NCI-H2107 treated with DMSO at 0.1 percent for 48 hours (cell line): ENCODE measurements around the gene TMEM184C.
A peak's percentile ranks its signal among the peaks of the same experiment; 100 is the strongest.

Experiments
- DNase-seq: peaks from one replicate; lab custom pipeline; 2025; ENCODE audit not compliant: unreplicated experiment; lab: John Stamatoyannopoulos, UW

Gene TMEM184C

DNA sequence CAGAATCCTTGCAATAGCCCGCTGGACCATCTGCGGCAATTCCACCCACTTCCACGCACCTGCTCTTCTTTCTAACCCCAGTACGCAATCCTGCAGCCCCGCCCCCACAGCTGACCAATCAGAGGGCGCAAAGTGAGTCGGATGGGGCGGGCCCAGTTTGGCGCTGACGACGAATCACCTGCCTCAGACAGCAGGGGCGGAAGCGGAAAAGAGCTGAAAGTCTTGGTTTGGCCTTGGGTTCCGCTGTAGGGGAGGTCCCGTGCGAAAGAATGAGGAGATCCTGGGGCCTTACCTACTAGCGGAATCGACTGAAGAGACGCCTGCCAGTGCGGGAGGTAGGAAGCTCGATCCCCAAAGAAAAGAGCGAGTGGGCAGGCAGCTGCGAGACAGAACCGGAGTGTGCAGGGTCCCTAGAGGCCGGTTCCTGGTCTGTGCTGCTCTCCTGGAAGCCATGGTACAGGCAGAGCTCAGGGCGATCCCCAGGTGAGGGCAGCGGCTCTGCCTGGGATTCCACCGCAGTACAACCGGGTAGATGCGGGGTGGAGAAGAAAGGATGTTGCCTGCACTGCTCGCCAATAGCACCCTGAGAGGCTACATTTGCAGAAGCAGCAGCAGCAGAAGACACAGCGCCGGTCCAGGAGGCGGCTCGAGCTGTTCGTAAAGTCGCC lies at the start of gene TMEM184C:
Gene TMEM184C, plus strand, starts transcription at position 225 of the 668 bp plus-strand sequence. CDS start 560 bp downstream, outside the sequence.
- peak; percentile 80 for DNase-seq

DNA sequence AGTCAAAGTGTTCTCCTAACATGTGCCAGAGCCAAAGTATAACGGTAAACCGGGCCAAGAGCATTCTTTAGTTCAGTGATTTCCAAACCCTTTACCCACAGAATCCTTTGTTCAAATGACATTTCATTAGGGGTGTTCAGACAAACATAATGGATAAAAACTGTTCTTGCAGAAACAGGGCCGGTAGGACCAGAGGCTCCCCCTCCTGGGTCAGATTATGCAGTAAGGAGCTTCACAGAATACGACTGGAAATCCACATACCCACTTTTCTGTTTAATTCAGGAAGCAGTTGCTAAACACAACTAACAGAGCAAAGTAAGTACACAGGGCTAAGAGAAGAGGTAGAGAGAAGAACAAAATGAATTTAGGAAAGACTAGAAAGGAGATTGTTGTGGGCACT lies 46.6 kb upstream of the TMEM184C start:
- no peak for DNase-seq

DNA sequence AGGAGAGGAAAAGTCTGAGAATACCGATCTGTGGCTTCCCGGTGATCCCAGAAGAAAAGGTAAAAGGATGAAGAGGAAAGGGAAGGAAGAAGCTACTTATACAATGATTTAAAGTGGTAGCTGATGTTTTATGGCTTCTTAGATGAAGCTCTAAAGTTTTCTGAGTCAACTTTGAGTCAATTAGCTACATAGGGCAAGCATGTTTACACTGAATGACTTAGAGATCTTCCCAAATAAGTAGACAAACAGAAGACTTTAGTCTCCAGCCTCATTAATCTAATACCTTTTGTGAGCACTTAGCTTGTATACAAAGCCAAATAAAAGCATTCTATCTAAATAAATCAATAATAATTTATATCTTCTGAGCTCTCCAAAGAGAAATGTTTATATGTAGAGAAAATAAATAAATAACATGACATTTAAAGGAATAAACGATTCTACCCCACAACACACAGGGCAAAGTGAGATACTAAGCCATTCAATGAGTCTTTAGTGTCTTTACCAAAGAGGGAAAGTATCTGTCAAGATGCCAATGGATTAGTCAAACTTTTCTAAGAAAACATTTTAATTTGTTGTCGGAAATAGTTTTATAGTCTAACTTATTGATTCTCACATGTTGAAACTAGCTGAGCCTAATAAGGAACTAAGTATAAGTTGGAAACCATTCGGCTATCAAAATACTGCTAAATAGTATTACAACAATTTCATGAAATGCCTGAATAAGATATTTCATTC lies 46.0 kb upstream of the TMEM184C start:
- DNase-seq: no peak

DNA sequence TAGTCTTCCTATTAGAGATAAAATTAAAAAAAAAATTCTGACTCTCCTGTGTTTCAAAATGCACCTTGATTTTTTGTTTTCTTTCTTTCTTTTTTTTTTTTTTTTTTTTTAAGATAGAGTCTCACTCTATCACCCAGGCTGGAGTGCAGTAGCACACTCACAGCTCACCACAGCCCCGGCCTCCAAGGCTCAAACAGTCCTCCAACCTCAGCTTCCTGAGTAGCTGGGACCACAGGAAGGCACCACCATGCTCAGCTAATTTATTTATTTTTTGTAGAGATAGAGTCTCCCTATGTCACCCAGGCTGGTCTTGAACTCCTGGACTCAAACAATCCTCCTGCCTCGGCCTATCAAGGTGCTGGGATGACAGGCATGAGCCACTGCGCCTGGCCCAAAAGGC lies 41.1 kb upstream of the TMEM184C start:
- DNase-seq: no peak

DNA sequence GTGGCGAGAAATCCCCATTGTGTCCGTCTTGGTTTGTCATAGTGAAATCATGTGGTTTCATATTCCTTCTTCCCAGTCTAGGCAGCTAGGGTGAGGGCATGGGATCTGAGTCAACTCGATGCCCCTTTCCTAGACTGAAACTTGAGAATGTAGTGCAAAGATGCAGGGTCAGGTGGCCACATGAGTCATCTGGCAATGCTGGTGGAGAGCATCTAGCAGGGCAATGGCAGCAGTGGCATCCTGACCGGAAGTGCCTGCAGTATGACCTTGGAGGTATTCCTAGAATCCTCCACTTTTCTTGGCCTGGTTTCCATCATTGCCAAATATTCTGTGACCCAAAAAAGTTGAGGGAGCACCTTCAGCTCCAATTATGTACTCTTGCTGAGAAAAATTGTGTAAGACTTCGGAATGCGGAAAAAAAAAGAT lies 39.1 kb upstream of the TMEM184C start:
- DNase-seq: no peak

DNA sequence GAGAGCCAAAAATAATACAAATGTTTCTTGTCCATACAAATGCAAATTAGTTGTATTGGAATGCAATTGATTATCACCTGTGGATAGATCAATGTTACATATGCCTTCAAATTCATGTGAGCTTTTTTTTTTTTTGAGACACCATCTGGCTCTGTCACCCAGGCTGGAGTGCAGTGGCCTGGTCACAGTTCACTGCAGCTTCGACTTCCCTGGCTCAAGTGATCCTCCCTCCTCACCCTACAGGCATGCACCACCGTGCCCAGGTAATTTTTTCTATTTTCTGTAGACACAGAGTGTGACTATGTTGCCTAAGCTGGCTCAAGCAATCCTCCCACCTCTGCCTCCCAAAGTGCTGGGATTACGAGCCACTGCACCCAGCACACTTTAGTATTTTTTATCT lies 38.6 kb upstream of the TMEM184C start:
- no peak for DNase-seq

DNA sequence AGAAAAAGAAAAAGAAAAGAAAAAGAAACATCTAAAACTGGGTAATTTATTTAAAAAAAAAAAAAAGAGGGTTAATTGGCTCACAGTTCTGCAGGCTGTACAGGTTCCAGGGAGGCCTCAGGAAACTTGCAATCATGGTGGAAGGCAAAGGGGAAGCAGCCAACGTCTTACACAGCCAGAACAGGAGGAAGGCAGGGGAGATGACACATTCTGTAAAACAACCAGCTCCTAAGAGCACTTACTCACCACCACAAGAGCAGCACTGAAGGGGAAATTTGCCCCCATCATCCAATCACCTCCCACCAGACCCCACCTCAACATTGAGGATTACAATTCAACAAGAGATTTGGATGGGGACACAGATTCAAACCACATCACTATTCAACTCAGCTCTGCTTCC lies 36.8 kb upstream of the TMEM184C start:
- no peak for DNase-seq

DNA sequence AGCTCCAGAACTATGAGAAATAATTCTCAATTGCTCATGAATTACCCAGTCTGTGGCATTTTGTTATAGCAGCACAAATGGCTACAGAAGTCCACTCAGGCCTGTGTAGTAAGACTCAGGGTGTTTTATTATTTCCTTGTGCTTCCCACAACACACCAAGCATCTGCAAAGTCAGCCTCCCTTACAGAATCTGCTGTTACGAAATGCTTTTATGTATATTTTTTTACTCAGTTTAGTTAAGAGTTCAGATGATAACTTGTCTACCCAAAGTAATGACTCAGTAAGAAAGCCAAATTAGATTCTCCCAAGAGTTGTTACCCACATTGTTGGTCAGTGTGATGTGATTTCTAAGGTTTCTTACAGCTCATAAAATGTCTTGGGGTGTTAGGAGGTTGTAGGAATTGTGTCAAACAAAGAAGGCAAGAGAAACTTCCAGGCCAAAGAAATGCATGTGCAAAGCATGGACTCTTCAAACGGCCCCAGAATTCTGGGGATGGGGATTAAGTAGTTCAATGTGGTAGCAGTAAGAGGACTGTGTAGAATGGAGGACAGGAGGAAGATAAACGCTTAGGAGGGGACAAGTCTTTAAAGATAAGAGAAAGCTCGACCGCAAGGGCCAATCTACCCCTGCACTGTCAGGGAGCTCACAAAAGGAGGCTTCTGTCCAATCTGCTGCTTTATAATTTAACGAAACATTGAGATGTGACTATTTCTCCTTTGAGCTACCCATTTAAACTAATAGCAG lies 35.4 kb upstream of the TMEM184C start:
- no peak for DNase-seq

DNA sequence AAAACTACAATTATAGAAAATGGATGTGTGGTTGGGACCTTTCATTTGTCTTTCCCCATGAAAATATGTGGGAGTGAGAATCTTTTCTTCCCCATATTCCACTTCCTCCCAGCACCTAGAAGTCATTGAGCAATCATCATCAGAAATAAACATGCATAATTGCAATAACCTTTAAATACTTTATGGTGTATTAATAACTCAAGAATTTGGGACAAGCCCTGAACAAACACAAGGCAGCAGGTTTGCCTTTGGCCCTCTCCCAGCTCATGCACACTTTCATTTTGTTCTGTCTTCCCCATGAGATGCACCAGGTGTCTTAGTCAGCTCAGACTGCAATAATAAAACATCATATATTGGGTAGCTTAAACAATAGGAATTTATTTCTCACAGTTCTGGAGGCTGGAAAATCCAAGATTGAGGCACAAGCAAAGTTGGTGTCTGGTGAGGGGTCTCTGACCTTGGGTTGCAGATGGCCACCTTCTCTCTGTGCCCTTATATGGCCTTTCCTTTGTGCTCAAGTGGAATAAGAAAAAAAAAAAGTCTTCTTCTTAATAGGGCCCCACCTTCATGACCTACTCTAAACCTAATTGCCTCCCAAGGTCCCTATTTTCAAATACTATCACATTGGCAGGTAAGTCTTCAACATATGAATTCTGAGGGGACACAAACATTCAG lies 34.7 kb upstream of the TMEM184C start:
- no peak for DNase-seq

DNA sequence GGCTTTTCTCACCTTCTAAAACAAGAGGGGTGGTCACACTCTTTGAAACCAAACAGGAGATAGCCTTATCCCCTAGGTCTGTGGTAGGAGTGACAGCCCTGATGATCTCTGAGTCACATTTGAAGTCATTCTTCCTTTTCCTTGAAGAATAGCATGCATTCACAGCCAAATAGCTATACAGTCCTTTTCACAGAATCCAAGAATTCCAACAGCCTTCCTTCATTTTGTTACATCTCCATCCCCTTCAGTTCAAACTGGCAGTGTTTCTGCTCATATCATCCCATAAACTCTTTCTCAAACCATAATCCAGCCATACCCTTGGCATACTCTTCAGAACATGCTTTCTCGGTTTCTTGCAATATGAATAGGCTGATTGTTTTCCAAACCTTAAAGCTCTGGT lies 33.3 kb upstream of the TMEM184C start:
- no peak for DNase-seq

DNA sequence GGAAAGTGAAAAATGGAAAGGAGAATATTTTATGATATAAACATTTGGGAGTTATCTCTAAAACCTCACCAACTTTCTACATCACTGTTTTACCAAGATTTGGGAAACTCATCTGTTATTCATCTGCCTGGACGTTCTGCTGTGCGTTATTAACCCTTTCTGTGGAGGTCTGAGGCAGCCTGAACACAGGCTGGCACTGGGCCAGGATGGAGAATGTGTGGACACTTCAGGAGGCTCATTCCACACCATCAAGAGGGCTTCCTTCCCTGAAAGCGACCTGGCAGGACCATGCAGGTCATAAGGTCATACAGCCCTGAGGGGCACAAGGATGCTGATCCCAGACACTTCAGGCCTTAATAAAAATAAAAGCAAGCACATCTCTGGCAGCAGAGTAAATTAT lies 31.2 kb upstream of the TMEM184C start:
- DNase-seq: no peak

DNA sequence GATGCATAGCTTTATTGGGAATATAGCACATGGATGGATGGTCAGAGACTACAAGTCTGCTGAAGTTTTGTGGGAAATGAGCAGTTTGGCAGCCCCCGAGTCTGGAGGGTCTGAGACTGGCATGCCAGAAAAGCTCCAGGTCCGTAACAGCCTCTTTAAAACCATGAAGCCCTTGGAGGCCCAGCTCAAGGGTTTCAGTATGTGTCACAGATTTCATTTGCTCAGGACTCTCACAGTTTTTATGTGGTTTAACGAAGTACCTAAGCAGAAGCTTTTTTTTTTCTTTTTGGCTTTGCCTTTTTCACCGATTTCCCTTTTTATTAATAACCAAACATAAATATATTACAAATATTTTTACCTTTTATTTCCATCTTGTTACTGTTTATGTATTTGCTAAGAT lies 30.6 kb upstream of the TMEM184C start:
- DNase-seq: no peak

DNA sequence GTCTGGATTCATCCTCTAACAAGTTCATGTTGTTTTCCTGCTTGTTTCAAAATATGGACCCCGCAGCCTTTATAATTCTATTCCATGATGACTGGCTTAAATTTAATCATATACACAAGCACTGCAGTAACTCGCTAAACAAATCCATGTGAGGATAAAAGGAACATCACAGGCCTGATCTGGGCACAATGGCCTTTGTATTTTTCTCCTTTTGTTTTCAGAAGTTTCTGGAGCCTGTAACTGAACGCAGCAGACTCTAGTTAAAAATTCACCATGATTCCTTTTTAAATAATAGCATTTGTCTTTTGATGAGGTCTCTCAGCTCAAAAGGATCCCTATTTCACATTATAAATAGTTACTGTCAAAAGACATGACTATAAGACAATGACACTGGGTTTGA lies 30.2 kb upstream of the TMEM184C start:
- DNase-seq: no peak

DNA sequence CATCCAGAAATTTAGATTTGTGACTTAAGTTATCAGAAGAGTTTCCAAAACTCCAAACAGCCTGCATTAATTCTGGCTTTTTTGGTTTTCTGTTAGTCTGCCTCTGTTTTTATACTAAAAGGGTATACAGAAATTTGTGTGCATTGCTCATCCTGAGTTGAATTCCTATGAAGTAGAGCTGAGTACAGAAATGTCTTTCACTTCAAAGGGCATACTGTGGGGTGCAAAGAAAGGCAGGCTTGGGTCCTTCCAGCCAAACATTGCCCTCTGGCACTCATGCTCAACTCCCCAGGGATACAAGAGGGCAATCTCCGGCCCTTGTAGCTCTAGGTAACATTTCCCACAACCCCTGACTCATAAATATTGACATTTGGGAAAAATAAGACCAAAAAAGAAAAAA lies 27.6 kb upstream of the TMEM184C start:
- DNase-seq: no peak

DNA sequence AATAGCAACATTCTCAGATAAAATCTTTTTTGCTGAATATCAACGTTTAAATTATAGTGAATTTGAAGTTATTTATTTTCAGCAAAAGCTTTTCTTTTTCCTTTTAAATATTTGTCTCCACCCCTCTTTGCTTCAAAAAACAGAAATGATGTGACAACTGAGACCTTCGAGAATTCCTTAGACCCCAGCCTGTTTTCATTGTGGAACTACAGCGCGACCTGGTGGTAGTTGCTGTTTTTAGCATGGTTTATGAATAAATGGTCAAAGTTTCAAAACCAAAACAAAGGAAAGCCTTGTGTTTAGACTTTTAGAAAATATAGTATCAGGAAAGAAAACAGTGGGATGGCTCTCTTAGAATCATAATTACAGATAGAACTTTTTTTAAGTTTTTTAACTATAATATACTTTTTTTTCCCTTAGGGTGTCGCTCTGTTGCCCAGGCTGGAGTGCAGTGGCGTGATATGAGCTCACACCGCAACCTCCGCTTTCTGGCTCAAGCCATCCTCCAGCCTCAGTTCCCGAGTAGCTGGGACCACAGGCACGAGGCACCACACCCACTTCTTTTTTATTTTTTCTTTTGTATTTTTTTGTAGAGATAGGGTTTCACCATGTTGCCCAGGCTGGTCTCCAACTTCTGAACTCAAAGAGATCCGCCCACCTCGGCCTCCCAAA lies 26.8 kb upstream of the TMEM184C start:
- DNase-seq: no peak

DNA sequence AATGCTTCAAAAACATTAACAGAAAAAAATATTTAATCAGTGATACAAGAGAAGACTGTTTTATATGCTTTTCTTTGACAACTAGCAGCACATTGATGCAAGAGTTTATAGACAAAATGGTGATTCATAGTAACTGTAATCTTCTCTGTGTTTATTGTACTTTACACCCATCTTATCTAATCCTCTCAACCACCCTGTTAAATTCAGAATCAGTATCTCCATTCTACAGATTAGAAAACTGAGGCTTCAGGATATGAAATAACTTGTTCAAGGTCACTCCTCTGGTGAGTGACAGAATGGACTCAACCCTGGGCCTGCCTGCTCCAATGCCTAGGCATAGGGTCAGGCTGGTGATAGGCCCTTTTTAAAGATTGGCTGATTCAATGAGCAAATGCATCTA lies 26.1 kb upstream of the TMEM184C start:
- no peak for DNase-seq

DNA sequence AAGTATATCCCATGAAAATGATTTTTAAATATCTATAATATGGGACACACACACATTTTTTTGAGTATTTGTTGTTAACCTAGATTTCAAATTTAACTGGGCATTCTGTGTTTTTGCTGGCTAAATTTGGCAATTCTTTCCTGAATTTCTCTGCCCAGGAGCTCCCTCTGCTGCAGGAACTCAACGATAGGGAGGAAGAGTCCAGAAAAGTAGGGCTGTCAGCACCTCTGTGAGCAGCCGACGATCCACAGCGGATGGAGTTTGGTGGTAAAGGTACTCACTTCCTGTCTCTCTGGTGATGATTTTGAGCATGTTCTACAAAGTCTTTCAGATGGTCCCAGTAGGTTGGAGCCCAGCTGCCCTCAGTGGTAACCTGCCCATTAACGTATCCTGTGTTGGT lies 23.1 kb upstream of the TMEM184C start:
- no peak for DNase-seq

DNA sequence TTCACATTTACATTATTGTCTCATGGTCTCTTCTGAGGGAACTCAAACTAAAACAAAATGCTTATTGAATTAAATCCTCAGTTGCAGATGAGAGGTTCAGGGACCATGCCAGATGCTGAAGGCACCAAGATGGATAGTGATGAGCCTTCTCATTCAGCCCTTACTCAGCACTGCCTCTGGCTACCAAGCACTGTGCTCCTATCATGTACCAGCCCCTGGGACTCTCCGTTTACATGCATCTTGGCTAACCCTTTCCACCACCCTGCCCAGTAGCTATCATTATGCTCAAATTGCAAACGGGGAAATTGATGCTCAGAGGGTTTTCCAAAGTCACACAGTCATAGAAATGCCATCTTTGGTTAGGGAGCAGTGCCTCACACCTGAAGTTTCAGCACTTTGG lies 22.6 kb upstream of the TMEM184C start:
- no peak for DNase-seq

DNA sequence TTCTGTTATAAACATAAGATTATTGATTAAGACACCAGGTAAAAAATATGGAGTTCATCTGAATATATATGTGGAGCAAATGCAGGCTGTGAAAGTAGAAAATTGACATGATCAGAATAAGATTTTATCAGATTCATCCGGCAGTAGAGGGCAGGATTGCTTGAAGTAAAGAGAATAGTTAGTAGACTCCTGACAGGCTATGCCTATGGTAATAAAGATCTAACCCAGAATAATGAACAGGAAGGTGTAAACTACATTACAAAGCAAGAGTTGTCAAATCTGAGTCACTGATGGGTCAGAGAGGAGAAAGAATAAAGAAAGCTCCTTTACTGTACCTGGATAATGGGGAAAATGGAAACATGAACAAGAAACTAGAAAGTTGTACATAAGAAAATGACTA lies 20.8 kb upstream of the TMEM184C start:
- DNase-seq: no peak

DNA sequence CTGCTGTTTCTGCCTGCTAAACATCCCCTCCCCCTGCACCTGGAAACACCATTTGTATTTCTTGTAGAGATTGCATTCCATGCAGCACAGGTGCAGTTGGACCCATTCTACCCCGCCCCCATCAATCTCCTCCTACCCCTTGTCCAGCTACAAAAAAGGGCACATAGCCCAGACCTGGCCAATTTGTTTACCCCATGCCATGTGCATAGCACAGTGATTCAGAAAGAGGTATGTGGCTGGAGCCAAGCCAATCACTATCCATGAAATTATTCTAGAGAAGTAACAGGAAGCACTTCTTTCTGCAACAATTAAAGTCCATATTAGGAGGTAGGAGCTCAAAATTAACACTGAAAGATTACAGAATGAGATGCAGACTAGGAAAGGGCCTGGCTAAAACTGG lies 20.2 kb upstream of the TMEM184C start:
- DNase-seq: no peak

DNA sequence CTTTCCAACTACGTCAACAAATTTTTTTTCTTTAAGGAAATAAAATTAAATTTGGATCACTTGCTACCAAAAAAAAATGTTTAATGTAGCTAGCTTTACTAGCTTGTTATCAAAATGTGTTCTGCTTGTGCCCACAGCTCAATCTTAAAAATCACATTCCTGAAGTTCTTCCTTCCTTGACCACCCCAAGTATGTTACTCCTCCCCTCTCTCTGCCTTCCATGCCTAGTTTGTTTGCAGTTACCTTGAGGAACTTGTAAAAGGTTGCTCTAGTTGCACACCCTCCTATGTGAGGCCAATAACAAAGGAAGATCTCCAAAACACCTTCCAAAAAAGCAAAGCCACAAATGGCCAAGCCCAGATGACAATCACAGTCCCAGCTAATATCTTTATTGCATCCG lies 19.6 kb upstream of the TMEM184C start:
- no peak for DNase-seq
